Mesendoderm (in vitro differentiated cells): ENCODE results near the gene TRIM71.

ENCODE experiments used
- DNase-seq: peaks from one replicate; pipeline ENCODE4 v3.0.0; 2013
- H2AK5ac ChIP-seq: 2 replicates; pipeline ENCODE4 v1.6.1; 2013; ENCODE audit warnings: low read length, inconsistent platforms
- H2BK120ac ChIP-seq: 2 replicates; pipeline ENCODE4 v1.6.1; 2013; ENCODE audit warnings: low read depth, mild to moderate bottlenecking, low read length, moderate library complexity, mixed read lengths
- H2BK15ac ChIP-seq: replicated peaks from 2 replicates; pipeline ENCODE4 v1.6.1; 2013; ENCODE audit warnings: low read depth, mild to moderate bottlenecking, moderate library complexity
- H2BK5ac ChIP-seq: 2 replicates; pipeline ENCODE4 v1.6.1; 2013; ENCODE audit warnings: low read length, inconsistent platforms
- H3K18ac ChIP-seq: 2 replicates; pipeline ENCODE4 v1.6.1; 2013; ENCODE audit warnings: mild to moderate bottlenecking, low read length, mixed read lengths
- H3K23ac ChIP-seq: one replicate; pipeline ENCODE4 v1.6.1; 2013; ENCODE audit warnings: low read length
- H3K27ac ChIP-seq: 2 replicates; pipeline ENCODE4 v1.5.1; 2013; ENCODE audit warnings: low read depth, mild to moderate bottlenecking, inconsistent platforms, low read length, moderate library complexity
- H3K27me3 ChIP-seq: 2 replicates; pipeline ENCODE4 v1.6.1; 2013; ENCODE audit warnings: low read length, control low read depth, mild to moderate bottlenecking, inconsistent platforms; ENCODE audit not compliant: insufficient read depth, poor library complexity
- H3K36me3 ChIP-seq: 2 replicates; pipeline ENCODE4 v1.6.1; 2013; ENCODE audit warnings: low read length, inconsistent platforms; ENCODE audit not compliant: control insufficient read depth, insufficient read depth
- H3K4ac ChIP-seq: one replicate; pipeline ENCODE4 v1.6.1; 2013; ENCODE audit warnings: low read depth, mild to moderate bottlenecking, low read length, moderate library complexity
- H3K4me1 ChIP-seq: 2 replicates; pipeline ENCODE4 v1.6.1; 2013; ENCODE audit warnings: low read depth, low read length, inconsistent platforms; ENCODE audit not compliant: control insufficient read depth
- H3K4me2 ChIP-seq: 2 replicates; pipeline ENCODE4 v1.6.1; 2013; ENCODE audit warnings: low read length
- H3K4me3 ChIP-seq: 2 replicates; pipeline ENCODE4 v1.5.1; 2013; ENCODE audit warnings: mild to moderate bottlenecking, low read length
- H3K56ac ChIP-seq: one replicate; pipeline ENCODE4 v1.6.1; 2013; ENCODE audit warnings: low read length
- H3K79me1 ChIP-seq: 2 replicates; pipeline ENCODE4 v1.6.1; 2013; ENCODE audit warnings: low read length, inconsistent platforms
- H3K79me2 ChIP-seq: 2 replicates; pipeline ENCODE4 v1.6.1; 2013; ENCODE audit warnings: mild to moderate bottlenecking, low read length; ENCODE audit not compliant: control insufficient read depth, insufficient read depth
- H3K9ac ChIP-seq: 2 replicates; pipeline ENCODE4 v1.6.1; 2013; ENCODE audit warnings: low read length, inconsistent platforms
- H4K5ac ChIP-seq: one replicate; pipeline ENCODE4 v1.6.1; 2013; ENCODE audit warnings: low read length
- H4K8ac ChIP-seq: one replicate; pipeline ENCODE4 v1.6.1; 2013; ENCODE audit warnings: low read depth, mild to moderate bottlenecking, control low read depth, low read length, moderate library complexity
- WGBS: extraction: QIAGEN DNeasy Blood & Tissue Kit; methylation state at CpG from one replicate; pipeline ENCODE4 v1.1.7; 2013; ENCODE audit warnings: low lambda C conversion rate, missing lambda C conversion rate; ENCODE audit not compliant: insufficient coverage; ENCODE audit errors: extremely low coverage; 5-methylcytosine and 5-hydroxymethylcytosine counted together

TRIM71 gene

GRCh38 chr3:32850226-32850625, 32.4 kb downstream of the TRIM71 start:
- Histone ChIP-seq H3K18ac (peak overlapping the region; percentile 95), H3K4me1 (peaks cover 44% of the 10 kb centered on the region), H3K36me3 (no peaks in the 10 kb centered on the region), H2BK5ac (no peak overlapping the region), H3K27me3 (no peaks in the 10 kb centered on the region), H2BK15ac (peak overlapping the region; percentile 79), H3K4ac (no peak overlapping the region), H3K79me2 (peaks cover 93% of the 10 kb centered on the region), H4K5ac (no peak overlapping the region), H3K9ac (no peak overlapping the region), H2AK5ac (no peak overlapping the region), H3K4me3 (no peak overlapping the region), H3K4me2 (no peak overlapping the region), H4K8ac (no peak overlapping the region), H3K27ac (peak overlapping the region; percentile 47), H3K56ac (no peak overlapping the region), H3K23ac (no peak overlapping the region), H2BK120ac (no peak overlapping the region), H3K79me1 (peaks cover 5% of the 10 kb centered on the region)
- WGBS, result no CpG with 5 or more reads among the region's 3 CpGs
- DNase-seq, result no peak

- H4K8ac ChIP-seq, result no peak overlapping the region
- no peak for DNase-seq
- no peak overlapping the region for H4K5ac ChIP-seq
- H2BK15ac ChIP-seq, result peak overlapping the region; percentile 79
- no CpG with 5 or more reads among the region's 5 CpGs for WGBS
- H3K18ac ChIP-seq, result peak overlapping the region; percentile 14
- no peak overlapping the region for H3K27ac ChIP-seq
- peaks cover 42% of the 10 kb centered on the region for H3K4me1 ChIP-seq
- H3K36me3 ChIP-seq, result no peaks in the 10 kb centered on the region
- peaks cover 93% of the 10 kb centered on the region for H3K79me2 ChIP-seq
- no peak overlapping the region for H2BK120ac ChIP-seq
- H2AK5ac ChIP-seq, result no peak overlapping the region
- no peaks in the 10 kb centered on the region for H3K27me3 ChIP-seq
- H3K4me2 ChIP-seq, result no peak overlapping the region
- no peak overlapping the region for H2BK5ac ChIP-seq
- no peak overlapping the region for H3K9ac ChIP-seq
- no peak overlapping the region for H3K4ac ChIP-seq
- no peak overlapping the region for H3K23ac ChIP-seq
- no peak overlapping the region for H3K4me3 ChIP-seq
- H3K56ac ChIP-seq, result no peak overlapping the region
- H3K79me1 ChIP-seq, result peaks cover 7% of the 10 kb centered on the region
Measured at GRCh38 chr3:32850636-32851035, 32.8 kb downstream of the TRIM71 start.

GRCh38 chr3:32852146-32852545, 34.3 kb downstream of the TRIM71 start:
- no peak overlapping the region for H3K27ac ChIP-seq
- H3K18ac ChIP-seq, result no peak overlapping the region
- no peak overlapping the region for H2AK5ac ChIP-seq
- H2BK15ac ChIP-seq, result no peak overlapping the region
- H2BK5ac ChIP-seq, result no peak overlapping the region
- no peak overlapping the region for H4K8ac ChIP-seq
- H3K4me3 ChIP-seq, result no peak overlapping the region
- no peaks in the 10 kb centered on the region for H3K27me3 ChIP-seq
- H2BK120ac ChIP-seq, result no peak overlapping the region
- H3K4ac ChIP-seq, result no peak overlapping the region
- H3K79me1 ChIP-seq, result peaks cover 7% of the 10 kb centered on the region
- WGBS, result no CpG with 5 or more reads among the region's 4 CpGs
- H3K4me2 ChIP-seq, result no peak overlapping the region
- DNase-seq, result no peak
- H3K23ac ChIP-seq, result no peak overlapping the region
- peaks cover 94% of the 10 kb centered on the region for H3K79me2 ChIP-seq
- peak overlapping the region; percentile 28 for H3K9ac ChIP-seq
- no peak overlapping the region for H4K5ac ChIP-seq
- no peaks in the 10 kb centered on the region for H3K36me3 ChIP-seq
- H3K56ac ChIP-seq, result peak overlapping the region; percentile 52
- peaks cover 41% of the 10 kb centered on the region for H3K4me1 ChIP-seq

GRCh38 chr3:32855350-32855953, 37.7 kb downstream of the TRIM71 start:
- Histone ChIP-seq H2BK15ac (no peak overlapping the region), H3K4me1 (peaks cover 27% of the 10 kb centered on the region), H3K18ac (no peak overlapping the region)

GRCh38 chr3:32856355-32856889, 38.6 kb downstream of the TRIM71 start:
- H3K23ac ChIP-seq, result no peak overlapping the region
- WGBS, result no CpG with 5 or more reads among the region's 6 CpGs
- no peak overlapping the region for H3K27ac ChIP-seq
- DNase-seq, result no peak
- no peak overlapping the region for H3K56ac ChIP-seq
- H2BK5ac ChIP-seq, result no peak overlapping the region
- no peak overlapping the region for H2BK120ac ChIP-seq
- H3K27me3 ChIP-seq, result no peaks in the 10 kb centered on the region
- no peak overlapping the region for H3K4me2 ChIP-seq
- no peak overlapping the region for H3K4me3 ChIP-seq
- H3K79me2 ChIP-seq, result peaks cover 92% of the 10 kb centered on the region
- H3K4me1 ChIP-seq, result peaks cover 22% of the 10 kb centered on the region
- H3K9ac ChIP-seq, result no peak overlapping the region
- H3K79me1 ChIP-seq, result peaks cover 14% of the 10 kb centered on the region
- no peak overlapping the region for H4K8ac ChIP-seq
- no peaks in the 10 kb centered on the region for H3K36me3 ChIP-seq
- no peak overlapping the region for H3K4ac ChIP-seq
- H2BK15ac ChIP-seq, result no peak overlapping the region
- H3K18ac ChIP-seq, result no peak overlapping the region
- no peak overlapping the region for H4K5ac ChIP-seq
- H2AK5ac ChIP-seq, result no peak overlapping the region

More at GRCh38 chr3:32855350-32855953, 37.7 kb downstream of the TRIM71 start:
- H3K36me3 ChIP-seq, result no peaks in the 10 kb centered on the region
- H3K56ac ChIP-seq, result no peak overlapping the region
- no peak overlapping the region for H4K8ac ChIP-seq
- H2AK5ac ChIP-seq, result no peak overlapping the region
- H4K5ac ChIP-seq, result no peak overlapping the region
- H3K27ac ChIP-seq, result no peak overlapping the region
- H2BK5ac ChIP-seq, result no peak overlapping the region
- peaks cover 92% of the 10 kb centered on the region for H3K79me2 ChIP-seq
- no peak overlapping the region for H3K9ac ChIP-seq
- WGBS, result no CpG with 5 or more reads among the region's 3 CpGs
- no peak overlapping the region for H3K4me2 ChIP-seq
- no peak overlapping the region for H3K23ac ChIP-seq
- peaks cover 14% of the 10 kb centered on the region for H3K79me1 ChIP-seq
- DNase-seq, result no peak
- no peaks in the 10 kb centered on the region for H3K27me3 ChIP-seq
- no peak overlapping the region for H2BK120ac ChIP-seq
- H3K4me3 ChIP-seq, result no peak overlapping the region
- H3K4ac ChIP-seq, result no peak overlapping the region
